K562 (cell line): ENCODE data around the gene TTC21A. TPM values are rescaled to one million over a fixed set of nuclear protein-coding genes. Genes with fewer than 3 reads are reported as not detected.
A peak's percentile ranks its signal among the peaks of the same experiment; 100 is the strongest.

Experiments
- BRCA1 ChIP-seq, 2 experiments: fragments of 450-650 bp in 1 of 2; sonication (generic) in 1 of 2; formaldehyde crosslinking in 1 of 2; IDR thresholded peaks; 2 replicates each; pipeline versions ENCODE4 v1.5.0 to v1.6.1; 2017 to 2020; ENCODE audit warnings: mild to moderate bottlenecking in 1 of 2, missing genetic modification reagents in 1 of 2
- BRF1 ChIP-seq: IDR thresholded peaks from 3 replicates; pipeline ENCODE4 v1.6.1; 2011; ENCODE audit warnings: borderline replicate concordance, mild to moderate bottlenecking; ENCODE audit not compliant: insufficient read length; ENCODE audit errors: extremely low read depth
- CBX3 ChIP-seq, 2 experiments: IDR thresholded peaks; 1 replicate in 1 of 2; 2 replicates in 1 of 2; pipeline ENCODE4 v1.6.1; 2012; ENCODE audit warnings: inconsistent platforms in 2 of 2, low read length in 2 of 2, borderline replicate concordance in 1 of 2, control low read depth in 1 of 2
- CHD4 ChIP-seq: fragments of 200-600 bp; sonication (generic); IDR thresholded peaks from 3 replicates; pipeline ENCODE4 v1.6.1; 2012; ENCODE audit warnings: low read depth, mild to moderate bottlenecking, mixed read lengths, low read length, inconsistent platforms; ENCODE audit not compliant: insufficient read depth, insufficient replicate concordance, poor library complexity, severe bottlenecking
- ELF2 ChIP-seq: fragments of 250-450 bp; sonication (Bioruptor Pico); IDR thresholded peaks from 2 replicates; pipeline ENCODE4 v1.5.0; 2021; ENCODE audit warnings: mild to moderate bottlenecking
- ELK1 ChIP-seq: sonication (generic); formaldehyde crosslinking; IDR thresholded peaks from 2 replicates; pipeline ENCODE4 v1.8.1; 2022; ENCODE audit warnings: missing genetic modification reagents
- HCFC1 ChIP-seq: IDR thresholded peaks from 2 replicates; pipeline ENCODE4 v1.6.1; 2012; ENCODE audit warnings: low read depth, low read length, improper control_type of control experiment
- MBD2 ChIP-seq: sonication (generic); IDR thresholded peaks from 2 replicates; pipeline ENCODE4 v1.6.1; 2016; ENCODE audit warnings: low read depth, borderline replicate concordance
- NR2C1 ChIP-seq, 2 experiments: fragments of 450-650 bp; IDR thresholded peaks; 2 replicates each; pipeline ENCODE4 v1.6.1; 2017; ENCODE audit warnings: mild to moderate bottlenecking in 2 of 2, antibody characterized with exemption in 1 of 2, inconsistent platforms in 1 of 2, missing compliant biosample characterization in 1 of 2, missing genetic modification characterization in 1 of 2
- PKNOX1 ChIP-seq: fragments of 450-650 bp; IDR thresholded peaks from 2 replicates; pipeline ENCODE4 v1.6.1; 2016
- REST ChIP-seq, 2 experiments: fragments of 450-650 bp; formaldehyde crosslinking in 1 of 2; IDR thresholded peaks; 2 replicates each; pipeline versions ENCODE4 v1.4.0 to v1.6.1; 2014 to 2020; ENCODE audit warnings: mild to moderate bottlenecking in 2 of 2, borderline replicate concordance in 1 of 2, low read depth in 1 of 2
- RHOXF2B ChIP-seq: fragments of 250-450 bp; sonication (Bioruptor Pico); conservative IDR thresholded peaks from 2 replicates; pipeline ENCODE4 v1.5.1; 2021
- SMAD2 ChIP-seq: fragments of 150-350 bp; IDR thresholded peaks from 2 replicates; pipeline ENCODE4 v1.6.1; 2014; ENCODE audit warnings: low read depth, mild to moderate bottlenecking, low read length
- U2AF1 ChIP-seq: fragments of 200-400 bp; formaldehyde crosslinking; optimal IDR thresholded peaks from 2 replicates; pipeline ENCODE3; 2017; ENCODE audit warnings: mild to moderate bottlenecking, low read depth, low read length, moderate library complexity
- ZFP30 ChIP-seq: fragments of 250-450 bp; sonication (Bioruptor Pico); IDR thresholded peaks from 2 replicates; pipeline ENCODE4 v1.8.0; 2022; ENCODE audit warnings: moderate library complexity, mild to moderate bottlenecking, inconsistent platforms, borderline replicate concordance
- ZNF384 ChIP-seq: IDR thresholded peaks from 2 replicates; pipeline ENCODE4 v1.6.1; 2012; ENCODE audit warnings: low read depth, low read length, improper control_type of control experiment
- polyA plus RNA-seq, 8 experiments: library from polyadenylated mRNA; depleted of rRNA in 4 of 8; stranded (reverse) in 5 of 8; unstranded in 3 of 8; fragments of >200 nt; fragmentation: Nextera tagmentation in 2 of 8; fragmentation: Illumina TruSeq in 1 of 8; extraction: Ambion mirVana in 2 of 8; extraction: Trizol in 1 of 8; gene quantifications; 2 replicates each; pipeline versions ENCODE4 v1.2.1 to v1.2.3, GENCODE V29; 2011 to 2014; ENCODE audit warnings: inconsistent platforms in 1 of 8, missing spikeins in 1 of 8
- total RNA-seq, 7 experiments: library from RNA; depleted of rRNA in 6 of 7; stranded (reverse); fragments of >200 nt in 6 of 7; fragmentation: Illumina TruSeq in 2 of 7; extraction: Trizol in 2 of 7; gene quantifications; 2 replicates each; pipeline versions ENCODE4 v1.2.1 to v1.2.3, GENCODE V29; 2011 to 2021; ENCODE audit warnings: low replicate concordance in 1 of 7

Gene TTC21A
- total and polyA plus RNA-seq, 9 of the 15 experiments (the other 6 are each of a cell fraction or from before 2014, with no cell fraction given): 0.22 to 1.4 (median 0.70) TPM

GRCh38 chr3:39150803-39151631 is 43.5 kb downstream of the TTC21A start (continued):
- TF ChIP-seq BRF1 (no peak), ZNF384 (no peak), BRCA1 (IDR thresholded peaks at IDR 0.05) (no peak), BRCA1 (CRISPR knock-in tag; IDR thresholded peaks at IDR 0.05) (no peak), HCFC1 (no peak), ELK1 (CRISPR knock-in tag) (no peak), PKNOX1 (peak; percentile 37; the same call in 1 of the 2 replicates), RHOXF2B (CRISPR knock-in tag) (no peak), U2AF1 (no peak), SMAD2 (no peak), CHD4 (no peak), MBD2 (0 out of 2 replicates have a peak, but pooled peaks have one; percentile 32), CBX3 (IDR thresholded peaks at IDR 0.05; ENCODE audit: borderline replicate concordance in 1 of 2, low read length in 2 of 2) (peak in 1 of 2 experiments; percentile 51; a peak in 1 of 3 replicates), ZFP30 (CRISPR knock-in tag) (no peak), NR2C1 (IDR thresholded peaks at IDR 0.05) (no peak), NR2C1 (tag; IDR thresholded peaks at IDR 0.05) (no peak), REST (IDR thresholded peaks at IDR 0.05; ENCODE audit: borderline replicate concordance) (0 out of 2 replicates have a peak, but pooled peaks have one; percentile 4), REST (CRISPR knock-in tag; IDR thresholded peaks at IDR 0.05; ENCODE audit: low read depth) (no peak), ELF2 (CRISPR knock-in tag) (no peak)
